ENCODE results near the gene SLC15A4. TPM values are rescaled to one million over a fixed set of nuclear protein-coding genes. Genes with fewer than 3 reads are reported as not detected.
"Not testable (repeated sequence)": the region's sequence is repeated elsewhere in the genome, so short reads cannot be mapped to it uniquely, and the experiment has no call there.

SLC15A4 gene
- total RNA-seq, 2 donors from 2014 or later: 116 to 165 TPM

GRCh38 chr12:128842579-128842978, 18.8 kb upstream of the SLC15A4 start:
- DNase-seq (ENCODE audit: low spot score) (no peak), ATAC-seq (ENCODE audit: insufficient number of reproducible peaks, low FRiP score, low read depth) (no peak)
- no peaks in the 10 kb centered on the region for H3K9me3 ChIP-seq
- no peak overlapping the region for H3K27ac ChIP-seq
- TF ChIP-seq, protein P1, sequence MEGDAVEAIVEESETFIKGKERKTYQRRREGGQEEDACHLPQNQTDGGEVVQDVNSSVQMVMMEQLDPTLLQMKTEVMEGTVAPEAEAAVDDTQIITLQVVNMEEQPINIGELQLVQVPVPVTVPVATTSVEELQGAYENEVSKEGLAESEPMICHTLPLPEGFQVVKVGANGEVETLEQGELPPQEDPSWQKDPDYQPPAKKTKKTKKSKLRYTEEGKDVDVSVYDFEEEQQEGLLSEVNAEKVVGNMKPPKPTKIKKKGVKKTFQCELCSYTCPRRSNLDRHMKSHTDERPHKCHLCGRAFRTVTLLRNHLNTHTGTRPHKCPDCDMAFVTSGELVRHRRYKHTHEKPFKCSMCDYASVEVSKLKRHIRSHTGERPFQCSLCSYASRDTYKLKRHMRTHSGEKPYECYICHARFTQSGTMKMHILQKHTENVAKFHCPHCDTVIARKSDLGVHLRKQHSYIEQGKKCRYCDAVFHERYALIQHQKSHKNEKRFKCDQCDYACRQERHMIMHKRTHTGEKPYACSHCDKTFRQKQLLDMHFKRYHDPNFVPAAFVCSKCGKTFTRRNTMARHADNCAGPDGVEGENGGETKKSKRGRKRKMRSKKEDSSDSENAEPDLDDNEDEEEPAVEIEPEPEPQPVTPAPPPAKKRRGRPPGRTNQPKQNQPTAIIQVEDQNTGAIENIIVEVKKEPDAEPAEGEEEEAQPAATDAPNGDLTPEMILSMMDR (IDR thresholded peaks at IDR 0.05): no peak
- H3K4me3 ChIP-seq: no peak overlapping the region
- no peaks in the 10 kb centered on the region for H3K4me1 ChIP-seq (ENCODE audit: control insufficient read depth in 1 of 2, low read depth in 2 of 2)
- no peaks in the 10 kb centered on the region for H3K36me3 ChIP-seq
- no peaks in the 10 kb centered on the region for H3K27me3 ChIP-seq (replicated peaks; ENCODE audit: insufficient read depth)

DNA sequence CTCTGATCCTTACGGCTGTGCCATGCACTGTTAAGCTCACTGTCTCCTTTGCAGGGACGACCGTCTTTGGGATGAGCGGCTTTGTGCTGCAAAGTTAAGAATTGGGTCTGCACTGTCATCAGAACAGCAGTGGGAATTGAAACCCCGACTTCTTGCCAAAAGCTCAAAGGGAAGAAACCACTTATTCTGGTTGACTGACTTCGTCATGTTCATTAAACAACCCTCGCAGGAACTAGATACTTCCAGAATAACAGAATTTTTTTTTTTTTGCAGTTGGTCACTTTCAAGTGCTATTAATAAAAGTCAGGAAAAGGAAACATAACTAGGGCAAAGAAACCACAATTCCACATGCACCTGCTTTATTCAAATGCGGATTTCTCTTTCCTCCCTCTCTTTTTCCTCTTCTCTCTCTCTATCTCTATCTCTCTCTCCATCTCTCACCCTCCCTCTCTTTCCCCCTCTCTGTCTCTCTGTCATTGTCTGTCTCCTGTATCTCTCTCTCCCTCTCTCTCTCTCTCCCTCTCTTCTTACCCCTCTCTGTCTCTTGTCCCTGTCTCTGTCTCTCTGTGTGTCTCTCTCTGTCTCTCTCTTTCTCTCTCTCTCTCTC, 17.2 kb upstream of the SLC15A4 start:
- DNase-seq (ENCODE audit: low spot score): no peak
- Histone ChIP-seq H3K36me3 (no peaks in the 10 kb centered on the region), H3K4me1 (ENCODE audit: control insufficient read depth in 1 of 2, low read depth in 2 of 2) (no peaks in the 10 kb centered on the region), H3K27ac (no peak overlapping the region), H3K9me3 (no peaks in the 10 kb centered on the region), H3K27me3 (replicated peaks; ENCODE audit: insufficient read depth) (no peaks in the 10 kb centered on the region), H3K4me3 (no peak overlapping the region)
- ATAC-seq (ENCODE audit: insufficient number of reproducible peaks, low FRiP score, low read depth): no peak
- TF ChIP-seq, protein P1 (IDR thresholded peaks at IDR 0.05): no peak

GRCh38 chr12:128839885-128840284, 16.1 kb upstream of the SLC15A4 start:
- H3K36me3 ChIP-seq; H3K27me3 ChIP-seq (replicated peaks; ENCODE audit: insufficient read depth); ATAC-seq (ENCODE audit: insufficient number of reproducible peaks, low FRiP score, low read depth); DNase-seq (ENCODE audit: low spot score); H3K4me1 ChIP-seq (ENCODE audit: control insufficient read depth in 1 of 2, low read depth in 2 of 2); H3K27ac ChIP-seq; H3K4me3 ChIP-seq; H3K9me3 ChIP-seq: not testable (repeated sequence)

GRCh38 chr12:128833418-128833817, 9.7 kb upstream of the SLC15A4 start:
- no peaks in the 10 kb centered on the region for H3K9me3 ChIP-seq
- H3K27me3 ChIP-seq (replicated peaks; ENCODE audit: insufficient read depth): no peaks in the 10 kb centered on the region
- no peaks in the 10 kb centered on the region for H3K36me3 ChIP-seq
- TF ChIP-seq, protein P1 (IDR thresholded peaks at IDR 0.05): no peak
- no peak for ATAC-seq (ENCODE audit: insufficient number of reproducible peaks, low FRiP score, low read depth)
- no peak overlapping the region for H3K27ac ChIP-seq
- H3K4me1 ChIP-seq (ENCODE audit: control insufficient read depth in 1 of 2, low read depth in 2 of 2): no peaks in the 10 kb centered on the region
- no peak overlapping the region for H3K4me3 ChIP-seq
- DNase-seq (ENCODE audit: low spot score): no peak

GRCh38 chr12:128830505-128830893, 6.7 kb upstream of the SLC15A4 start:
- Histone ChIP-seq H3K36me3 (no peaks in the 10 kb centered on the region), H3K4me3 (no peak overlapping the region), H3K4me1 (ENCODE audit: control insufficient read depth in 1 of 2, low read depth in 2 of 2) (no peaks in the 10 kb centered on the region), H3K9me3 (no peaks in the 10 kb centered on the region), H3K27me3 (replicated peaks; ENCODE audit: insufficient read depth) (no peaks in the 10 kb centered on the region), H3K27ac (no peak overlapping the region)
- ATAC-seq (ENCODE audit: insufficient number of reproducible peaks, low FRiP score, low read depth): no peak
- no peak for DNase-seq (ENCODE audit: low spot score)
- TF ChIP-seq, protein P1 (IDR thresholded peaks at IDR 0.05): no peak
